ENCODE data around the gene COMMD1.
"Not testable (repeated sequence)": the region's sequence is repeated elsewhere in the genome, so short reads cannot be mapped to it uniquely, and the experiment has no call there.

Gene COMMD1

DNA sequence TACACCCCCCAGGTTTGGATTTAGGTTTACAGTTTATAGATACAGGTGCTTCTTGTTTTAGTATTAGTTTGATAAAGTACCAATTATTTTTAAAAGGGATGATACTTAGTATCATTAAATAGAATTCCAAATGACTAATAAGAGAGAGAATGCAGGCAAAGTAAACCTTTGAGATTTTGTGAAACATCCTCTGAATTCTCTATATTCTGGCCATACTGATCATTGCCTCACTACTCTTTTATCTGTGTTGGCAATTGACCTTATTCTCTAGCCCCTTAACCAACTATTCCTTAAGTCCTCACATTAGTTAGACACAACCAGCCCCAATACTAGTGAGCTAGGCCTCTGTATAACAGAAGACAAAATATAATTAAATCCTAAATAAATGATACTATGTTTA lies 125.4 kb downstream of the COMMD1 start:
- no peak for DNase-seq (ENCODE audit: low read depth)

GRCh38 chr2:62032096-62032495 lies 126.6 kb downstream of the COMMD1 start:
- no peak for DNase-seq (ENCODE audit: low read depth)

- DNase-seq (ENCODE audit: low read depth), result no peak
Observed at GRCh38 chr2:62034715-62035114, 129.2 kb downstream of the COMMD1 start.

- DNase-seq (ENCODE audit: low read depth), result no peak
Observed at GRCh38 chr2:62036229-62036628, 130.8 kb downstream of the COMMD1 start.

DNA sequence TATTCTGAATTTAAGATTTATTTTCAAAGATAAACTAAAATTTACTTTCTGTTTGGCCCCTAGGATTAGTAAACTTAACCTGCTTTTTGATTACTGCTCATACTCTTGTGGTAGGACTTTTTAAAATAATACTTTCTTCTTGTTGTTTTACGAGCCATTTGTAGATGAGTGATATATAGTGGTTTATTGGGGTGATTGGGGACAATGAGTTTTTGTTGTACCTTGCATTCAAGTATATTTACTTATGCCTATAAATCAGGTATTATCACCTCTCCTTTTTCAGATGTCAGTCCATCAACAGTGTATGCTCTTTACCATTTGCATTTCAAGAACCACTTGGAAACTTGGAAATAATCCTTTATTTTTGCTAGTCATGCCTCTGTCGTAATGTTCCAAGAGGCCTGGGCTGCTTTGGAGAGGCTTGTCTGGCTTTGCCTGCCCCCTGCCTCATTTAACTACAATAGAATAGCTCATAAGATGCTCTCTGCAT lies 131.3 kb downstream of the COMMD1 start:
- no peak for DNase-seq (ENCODE audit: low read depth)

GRCh38 chr2:62038975-62039771 lies 133.7 kb downstream of the COMMD1 start:
- no peak for DNase-seq (ENCODE audit: low read depth)

DNA sequence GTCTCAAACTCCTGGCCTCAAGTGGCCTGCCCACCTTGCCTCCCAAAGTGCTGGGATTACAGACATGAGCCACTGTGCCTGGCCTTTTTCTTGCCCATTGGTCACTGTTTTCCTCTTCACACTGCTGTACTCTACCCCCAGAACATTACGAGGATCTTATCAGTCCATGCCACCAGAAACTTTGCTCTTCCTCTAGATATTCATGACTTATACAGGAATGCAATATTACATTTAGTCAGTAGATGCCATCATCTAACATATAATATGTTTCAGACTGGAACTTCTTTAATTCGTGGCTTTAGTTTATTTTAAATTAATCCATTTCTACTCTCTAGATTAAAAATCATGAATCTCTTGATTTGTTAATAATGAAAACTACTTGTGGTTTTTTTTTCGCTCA lies 135.5 kb downstream of the COMMD1 start:
- no peak for DNase-seq (ENCODE audit: low read depth)

- DNase-seq (ENCODE audit: low read depth), result not testable (repeated sequence)
Observed at GRCh38 chr2:62041701-62042385, 136.4 kb downstream of the COMMD1 start.

DNA sequence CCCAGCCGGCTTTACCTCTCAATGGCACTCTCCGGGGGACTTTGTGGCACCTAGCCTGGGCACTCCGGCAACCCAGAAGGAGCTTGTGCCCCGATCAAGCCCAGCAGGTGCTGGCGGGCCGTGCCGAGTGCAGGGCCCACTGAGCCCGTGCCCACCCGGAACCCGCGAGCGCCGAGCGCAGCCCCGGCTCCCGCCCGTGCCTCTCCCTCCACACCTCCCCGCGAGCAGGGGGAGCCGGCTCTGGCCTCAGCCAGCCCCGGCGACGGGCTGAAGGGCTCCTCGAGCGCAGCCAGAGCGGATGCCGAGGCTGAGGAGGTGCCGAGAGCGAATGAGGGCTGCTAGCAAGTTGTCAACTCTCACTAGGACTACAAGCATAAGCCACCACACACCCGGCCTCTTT lies 136.9 kb downstream of the COMMD1 start:
- DNase-seq (ENCODE audit: low read depth), result no peak

GRCh38 chr2:62042944-62043343 lies 137.5 kb downstream of the COMMD1 start:
- no peak for DNase-seq (ENCODE audit: low read depth)

DNA sequence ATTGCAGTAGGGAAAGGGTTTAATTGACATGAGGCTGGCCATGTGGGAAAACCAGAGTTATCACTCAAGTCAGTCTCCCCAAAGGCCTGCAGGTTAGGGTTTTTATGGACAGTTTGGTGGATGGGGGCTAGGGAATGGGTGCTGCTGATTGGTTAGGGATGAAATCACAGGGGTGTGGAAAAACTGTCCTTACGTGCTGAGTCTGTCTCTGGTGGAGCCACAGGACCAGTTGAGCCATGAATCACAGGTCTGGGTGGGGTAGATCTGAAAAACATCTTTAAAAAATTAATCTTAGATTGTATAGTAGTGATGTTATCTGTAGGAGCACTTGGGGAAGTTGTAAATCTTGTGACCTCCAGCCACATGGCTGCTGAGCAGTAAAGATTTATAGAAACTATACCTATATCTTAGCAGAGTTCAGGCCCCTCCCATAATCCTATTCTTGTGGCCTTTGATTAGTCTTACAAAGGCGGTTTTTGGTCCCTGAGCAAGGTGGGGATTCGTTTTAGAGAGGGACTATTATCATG lies 139.6 kb downstream of the COMMD1 start:
- no peak for DNase-seq (ENCODE audit: low read depth)

DNA sequence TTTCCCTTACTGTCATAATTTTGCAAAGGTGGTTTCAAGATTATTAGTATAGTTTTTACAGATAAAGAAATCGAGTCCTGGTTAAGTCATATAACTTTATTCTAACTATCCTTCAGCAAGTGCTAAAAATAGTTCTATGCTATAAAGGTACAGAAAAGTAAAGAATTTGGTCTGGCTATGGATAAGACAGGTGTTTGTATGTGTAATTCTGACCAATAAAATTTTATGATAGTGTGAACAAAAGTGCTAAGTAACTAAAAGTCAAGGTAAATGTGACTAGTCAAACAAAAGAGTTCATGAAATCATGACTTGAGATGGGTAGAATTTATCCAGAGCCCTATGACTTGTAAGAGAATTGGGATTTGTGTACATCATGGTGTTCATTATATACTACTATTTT lies 140.7 kb downstream of the COMMD1 start:
- no peak for DNase-seq (ENCODE audit: low read depth)

DNA sequence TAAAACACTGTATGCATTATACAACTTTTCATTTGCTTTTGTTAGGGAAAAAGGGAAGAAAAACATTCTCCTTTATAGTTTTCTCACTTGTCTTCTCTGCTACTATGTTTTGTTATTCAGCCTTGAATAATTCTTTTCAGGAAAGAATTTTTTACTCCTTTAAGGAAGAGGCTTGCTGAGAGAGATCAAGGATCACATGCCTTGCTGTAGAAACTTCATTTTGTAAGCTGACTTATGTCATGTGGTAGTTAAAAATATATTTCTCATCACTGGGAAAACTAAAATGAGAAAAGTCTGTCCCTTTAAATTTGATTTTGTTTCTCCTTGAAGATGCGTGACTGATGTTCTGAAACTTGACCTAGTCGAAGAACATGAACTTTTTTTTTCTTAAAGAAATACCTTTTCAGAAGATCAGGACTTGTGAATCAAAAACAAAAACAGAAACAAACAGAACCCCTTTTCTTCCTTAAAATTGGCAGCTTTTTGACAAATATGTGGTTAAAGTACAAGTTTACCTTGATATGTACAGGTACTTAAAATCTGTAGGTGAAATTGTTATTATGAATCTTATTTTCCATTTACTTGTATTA lies 145.1 kb downstream of the COMMD1 start:
- DNase-seq (ENCODE audit: low read depth), result no peak

GRCh38 chr2:62054029-62054791 lies 148.7 kb downstream of the COMMD1 start:
- DNase-seq (ENCODE audit: low read depth), result no peak

DNA sequence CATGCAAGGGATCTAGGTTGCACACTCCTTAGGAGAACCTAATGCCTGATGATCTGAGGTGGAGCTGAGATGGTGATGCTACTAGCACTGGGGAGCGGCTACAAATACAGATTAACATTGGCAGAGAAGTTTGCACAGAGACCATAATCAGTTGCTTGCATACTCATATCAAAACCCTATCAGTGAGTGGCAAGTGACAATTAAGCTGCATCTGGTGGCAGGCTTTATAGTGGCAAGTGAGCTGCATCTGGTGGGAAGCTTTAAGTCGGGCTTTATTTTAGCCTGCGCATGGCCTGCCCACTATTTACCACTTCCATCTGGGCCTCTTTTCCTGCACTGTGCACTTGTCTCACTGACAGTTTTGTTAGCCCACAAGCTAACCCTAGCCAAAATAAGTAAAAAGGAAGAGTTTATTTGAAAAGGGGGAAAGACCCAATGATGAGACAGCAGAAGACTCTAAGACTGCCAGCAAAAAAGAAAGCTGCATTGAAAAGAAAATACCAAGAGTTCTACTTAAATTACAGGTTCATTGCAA lies 149.5 kb downstream of the COMMD1 start:
- no peak for DNase-seq (ENCODE audit: low read depth)

DNA sequence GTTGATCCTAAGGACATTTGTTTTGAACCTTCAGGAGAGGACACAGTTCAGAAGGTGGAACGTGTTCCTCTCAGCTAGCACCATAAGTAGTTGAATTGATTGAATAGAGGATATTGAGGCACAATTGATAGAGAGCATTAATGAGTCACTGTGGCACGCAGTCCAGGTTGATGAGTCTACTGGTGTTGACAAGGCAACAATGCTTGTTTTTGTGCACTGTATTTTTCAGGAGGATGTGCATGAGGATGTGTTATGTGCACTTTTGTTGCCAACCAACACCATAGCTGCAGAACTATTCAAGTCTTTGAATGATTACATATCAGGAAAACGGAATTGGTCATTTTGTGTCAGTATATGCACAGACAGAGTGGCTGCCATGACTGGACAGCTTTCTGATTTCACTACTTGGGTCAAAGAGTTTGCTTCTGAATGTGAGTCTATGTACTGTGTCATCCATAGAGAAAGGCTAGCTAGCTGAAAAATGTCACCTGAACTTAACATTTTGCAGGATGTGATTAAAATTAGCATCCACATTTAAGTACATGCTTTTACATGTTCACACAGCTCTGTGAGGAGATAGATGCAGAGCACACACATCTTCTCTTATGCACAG lies 150.4 kb downstream of the COMMD1 start:
- DNase-seq (ENCODE audit: low read depth), result no peak

- DNase-seq (ENCODE audit: low read depth), result no peak
Observed at GRCh38 chr2:62056341-62056740, 150.9 kb downstream of the COMMD1 start.

DNA sequence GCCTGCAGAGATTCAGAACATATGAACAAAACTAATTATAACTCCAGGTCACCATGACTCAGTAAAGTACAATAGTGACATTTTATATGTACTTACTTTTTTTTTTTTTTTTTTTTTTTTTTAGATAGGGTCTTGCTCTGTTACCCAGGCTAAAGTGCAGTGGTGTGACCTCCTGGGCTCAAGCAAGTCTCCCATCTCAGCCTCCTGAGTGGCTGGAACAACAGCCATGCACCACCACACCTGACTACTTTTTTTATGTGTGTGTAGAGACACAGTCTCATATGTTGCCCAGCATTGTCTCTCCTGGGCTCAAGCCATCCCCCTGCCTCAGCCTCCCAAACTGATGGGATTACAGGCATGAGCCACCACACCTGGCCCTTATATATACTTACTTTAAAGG lies 159.8 kb downstream of the COMMD1 start:
- DNase-seq (ENCODE audit: low read depth), result no peak

DNA sequence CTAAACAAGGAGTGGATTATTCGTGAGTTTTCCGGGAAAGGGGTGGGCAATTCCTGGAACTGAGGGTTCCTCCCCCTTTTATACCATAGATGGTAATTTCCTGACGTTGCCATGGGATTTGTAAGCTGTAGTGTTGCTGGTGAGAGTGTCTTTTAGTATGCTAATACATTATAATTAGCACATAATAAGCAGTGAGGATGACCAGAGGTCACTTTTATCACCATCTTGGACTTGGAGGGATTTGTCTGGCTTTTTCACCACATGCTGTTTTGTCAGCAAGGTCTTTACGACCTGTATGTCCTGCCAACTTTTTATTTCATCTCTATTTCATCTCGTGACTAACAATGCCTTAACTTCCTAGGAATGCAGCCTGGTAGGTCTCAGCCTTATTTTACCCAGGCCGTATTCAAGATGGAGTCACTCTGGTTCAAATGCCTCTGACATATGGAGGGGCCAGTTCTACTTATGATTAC lies 165.7 kb downstream of the COMMD1 start:
- no peak for DNase-seq (ENCODE audit: low read depth)

GRCh38 chr2:62071760-62072680 lies 166.5 kb downstream of the COMMD1 start:
- DNase-seq (ENCODE audit: low read depth), result no peak
